Measurements from ENCODE around the gene ABCG2.

Gene ABCG2

GRCh38 chr4:88077911-88078524 lies 80.4 kb downstream of the ABCG2 start:
- no peak for TF ChIP-seq TAF1 (IDR thresholded peaks at IDR 0.05; ENCODE audit: borderline replicate concordance, insufficient read depth, low read length)
- TF ChIP-seq REST (IDR thresholded peaks at IDR 0.05; ENCODE audit: insufficient read depth in 1 of 2, low read depth in 2 of 2, low read length in 2 of 2): no peak
- no peak for TF ChIP-seq FOXP2 (optimal IDR thresholded peaks at IDR 0.05; ENCODE audit: borderline replicate concordance, extremely low read depth, extremely low read length, insufficient read depth)
- no peak for TF ChIP-seq SIN3A (IDR thresholded peaks at IDR 0.05; ENCODE audit: borderline replicate concordance, insufficient read depth, low read length)
- TF ChIP-seq POLR2AphosphoS5 (IDR thresholded peaks at IDR 0.05; ENCODE audit: low read depth, low read length): no peak

GRCh38 chr4:88075336-88075735 lies 83.1 kb downstream of the ABCG2 start:
- no peak for TF ChIP-seq POLR2AphosphoS5 (IDR thresholded peaks at IDR 0.05; ENCODE audit: low read depth, low read length)
- no peak for TF ChIP-seq SIN3A (IDR thresholded peaks at IDR 0.05; ENCODE audit: borderline replicate concordance, insufficient read depth, low read length)
- TF ChIP-seq TAF1 (IDR thresholded peaks at IDR 0.05; ENCODE audit: borderline replicate concordance, insufficient read depth, low read length): no peak
- TF ChIP-seq FOXP2 (optimal IDR thresholded peaks at IDR 0.05; ENCODE audit: borderline replicate concordance, extremely low read depth, extremely low read length, insufficient read depth): no peak
- TF ChIP-seq REST (IDR thresholded peaks at IDR 0.05; ENCODE audit: insufficient read depth in 1 of 2, low read depth in 2 of 2, low read length in 2 of 2): no peak

- TF ChIP-seq FOXP2 (optimal IDR thresholded peaks at IDR 0.05; ENCODE audit: borderline replicate concordance, extremely low read depth, extremely low read length, insufficient read depth) (no peak), POLR2AphosphoS5 (IDR thresholded peaks at IDR 0.05; ENCODE audit: low read depth, low read length) (no peak), REST (IDR thresholded peaks at IDR 0.05; ENCODE audit: insufficient read depth in 1 of 2, low read depth in 2 of 2, low read length in 2 of 2) (no peak), TAF1 (IDR thresholded peaks at IDR 0.05; ENCODE audit: borderline replicate concordance, insufficient read depth, low read length) (no peak), SIN3A (IDR thresholded peaks at IDR 0.05; ENCODE audit: borderline replicate concordance, insufficient read depth, low read length) (no peak)
These were observed 88.4 kb downstream of the ABCG2 start for GRCh38 chr4:88070031-88070430.

- no peak for TF ChIP-seq FOXP2 (optimal IDR thresholded peaks at IDR 0.05; ENCODE audit: borderline replicate concordance, extremely low read depth, extremely low read length, insufficient read depth)
- no peak for TF ChIP-seq TAF1 (IDR thresholded peaks at IDR 0.05; ENCODE audit: borderline replicate concordance, insufficient read depth, low read length)
- TF ChIP-seq SIN3A (IDR thresholded peaks at IDR 0.05; ENCODE audit: borderline replicate concordance, insufficient read depth, low read length): no peak
- no peak for TF ChIP-seq POLR2AphosphoS5 (IDR thresholded peaks at IDR 0.05; ENCODE audit: low read depth, low read length)
- no peak for TF ChIP-seq REST (IDR thresholded peaks at IDR 0.05; ENCODE audit: insufficient read depth in 1 of 2, low read depth in 2 of 2, low read length in 2 of 2)
These were observed 94.0 kb downstream of the ABCG2 start for GRCh38 chr4:88064410-88064809.

All from PFSK-1 (cell line).